Measurements from ENCODE around the gene OR4E2.
"Not testable (repeated sequence)": the region's sequence is repeated elsewhere in the genome, so short reads cannot be mapped to it uniquely, and the experiment has no call there.

The OR4E2 gene

GRCh38 chr14:21698538-21698937, 44.9 kb downstream of the OR4E2 start:
- not testable (repeated sequence) for DNase-seq

- DNase-seq: no peak
These were observed 45.9 kb downstream of the OR4E2 start for GRCh38 chr14:21699551-21699950.

- no peak for DNase-seq
These were observed 48.7 kb downstream of the OR4E2 start for GRCh38 chr14:21702316-21702715.

- no peak for DNase-seq
These were observed 50.0 kb downstream of the OR4E2 start for GRCh38 chr14:21703357-21704326.

- no peak for DNase-seq
These were observed 50.7 kb downstream of the OR4E2 start for GRCh38 chr14:21704338-21704737.

- DNase-seq: peak in 1 of 2 experiments; percentile 29
These were observed 57.8 kb downstream of the OR4E2 start for GRCh38 chr14:21711360-21711961.

GRCh38 chr14:21712036-21712435, 58.4 kb downstream of the OR4E2 start:
- DNase-seq: no peak

GRCh38 chr14:21714318-21714929, 60.8 kb downstream of the OR4E2 start:
- DNase-seq: no peak
